Measurements from ENCODE around the gene LRRC47.
A peak's percentile ranks its signal among the peaks of the same experiment; 100 is the strongest.
"Not testable (repeated sequence)": the region's sequence is repeated elsewhere in the genome, so short reads cannot be mapped to it uniquely, and the experiment has no call there.

Gene LRRC47

DNA sequence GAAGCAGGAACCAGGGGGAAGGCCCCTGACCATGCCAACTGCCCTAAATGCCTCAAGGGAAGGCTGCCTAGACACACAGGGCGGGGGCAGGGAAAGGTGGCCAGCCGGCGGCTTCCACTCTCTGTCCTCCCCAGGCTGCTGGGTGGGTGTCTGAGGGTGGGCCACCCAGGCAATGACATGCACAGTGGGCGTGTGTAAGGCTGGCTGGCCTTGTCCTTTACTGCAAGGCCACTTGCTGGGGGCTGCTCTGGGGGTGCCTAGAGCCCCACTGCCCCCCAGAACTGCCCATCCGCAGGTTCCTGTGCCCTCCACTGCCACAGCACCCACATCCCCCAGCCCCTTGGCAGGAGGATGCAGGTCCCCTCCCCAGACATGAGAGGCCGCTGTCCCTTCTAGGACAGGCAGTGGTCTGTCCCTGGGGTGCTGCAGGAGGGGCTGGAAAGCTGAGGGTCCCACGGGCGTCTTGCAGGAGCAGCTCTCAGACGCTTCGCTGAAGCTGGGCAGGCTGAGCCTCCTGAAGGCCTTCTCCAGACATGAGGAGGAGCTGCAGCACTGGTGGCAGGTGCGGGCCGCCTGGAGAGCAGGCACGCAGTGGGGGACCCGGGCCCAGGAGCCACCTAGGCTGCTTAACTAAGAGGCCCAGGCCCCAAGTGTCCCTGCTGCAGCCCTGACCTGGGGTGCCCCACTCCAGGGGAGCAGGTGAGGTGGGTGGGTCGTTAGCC, 34.0 kb downstream of the LRRC47 start:
- Histone ChIP-seq H3K27me3 (ENCODE audit: control insufficient read depth, insufficient read depth, low read length) (peaks cover 42% of the 10 kb centered on the region), H3K4me1 (ENCODE audit: control insufficient read depth, insufficient read depth, low read length) (no peaks in the 10 kb centered on the region), H3K36me3 (ENCODE audit: insufficient read depth, low read length) (no peaks in the 10 kb centered on the region), H3K9ac (ENCODE audit: low read depth, low read length) (no peak overlapping the region), H3K4me2 (ENCODE audit: low read length) (no peak overlapping the region), H3K9me3 (replicated peaks; ENCODE audit: low read length) (peaks cover 7% of the 10 kb centered on the region), H3K4me3 (ENCODE audit: low read length) (no peak overlapping the region)

DNA sequence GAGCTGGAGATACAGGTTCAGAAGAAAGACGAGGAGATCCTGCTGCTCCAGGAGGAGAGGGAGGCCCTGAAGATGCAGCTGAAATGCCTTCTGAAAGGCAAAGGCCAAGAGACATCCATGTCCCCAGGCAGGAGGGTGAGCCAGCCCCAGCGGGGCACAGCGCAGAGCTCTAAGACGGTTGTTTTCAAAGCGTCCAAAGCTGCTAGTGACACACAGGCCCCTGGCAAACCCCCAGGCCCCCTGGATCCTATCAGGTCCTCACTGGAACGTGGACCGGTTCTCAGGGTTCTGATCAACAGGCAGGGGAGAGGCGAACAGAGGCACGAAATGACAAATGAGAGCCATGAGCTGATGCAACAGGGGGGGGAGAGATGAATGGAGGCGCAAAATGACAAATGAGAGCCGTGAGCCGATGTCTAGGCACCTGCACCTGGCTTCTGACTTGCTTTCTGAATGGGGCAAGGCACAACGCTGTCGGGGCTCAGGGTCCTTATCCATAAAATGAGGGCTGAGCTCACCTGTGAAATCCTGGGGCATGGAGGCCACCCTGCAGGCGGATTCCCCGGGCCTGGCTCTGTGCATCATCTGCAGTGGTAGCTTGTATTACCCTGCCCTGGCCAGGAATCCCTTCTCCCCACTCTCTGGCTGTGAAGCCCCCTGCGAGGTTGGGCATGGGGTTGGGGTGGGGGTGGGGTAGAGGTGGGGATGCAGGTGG, 34.8 kb downstream of the LRRC47 start:
- Histone ChIP-seq H3K27me3 (ENCODE audit: control insufficient read depth, insufficient read depth, low read length) (peaks cover 45% of the 10 kb centered on the region), H3K9ac (ENCODE audit: low read depth, low read length) (no peak overlapping the region), H3K4me2 (ENCODE audit: low read length) (no peak overlapping the region), H3K9me3 (replicated peaks; ENCODE audit: low read length) (peaks cover 7% of the 10 kb centered on the region), H3K4me3 (ENCODE audit: low read length) (no peak overlapping the region), H3K4me1 (ENCODE audit: control insufficient read depth, insufficient read depth, low read length) (no peaks in the 10 kb centered on the region), H3K36me3 (ENCODE audit: insufficient read depth, low read length) (no peaks in the 10 kb centered on the region)

DNA sequence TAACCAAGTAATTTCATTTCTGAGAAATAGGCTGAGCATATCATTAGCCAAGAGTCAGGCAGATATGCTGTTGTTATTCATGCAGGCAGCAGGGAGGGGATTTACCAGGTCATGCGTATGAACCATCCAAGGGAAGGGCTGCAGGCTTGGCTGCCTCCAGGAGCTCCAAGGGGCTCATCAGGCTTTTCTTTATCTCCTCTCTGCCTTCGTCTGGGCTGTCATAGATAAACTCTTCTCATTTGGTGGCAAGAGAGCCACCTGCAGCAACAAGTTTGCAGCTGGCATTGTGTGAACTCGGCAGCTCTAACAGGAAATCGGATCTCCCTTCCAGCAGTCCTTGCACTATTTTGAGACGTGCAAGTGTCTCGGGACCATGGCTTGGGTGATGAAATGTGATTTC, 36.5 kb downstream of the LRRC47 start:
- Histone ChIP-seq H3K4me1 (ENCODE audit: control insufficient read depth, insufficient read depth, low read length) (no peaks in the 10 kb centered on the region), H3K4me2 (ENCODE audit: low read length) (no peak overlapping the region), H3K27me3 (ENCODE audit: control insufficient read depth, insufficient read depth, low read length) (peaks cover 44% of the 10 kb centered on the region), H3K4me3 (ENCODE audit: low read length) (no peak overlapping the region), H3K9ac (ENCODE audit: low read depth, low read length) (no peak overlapping the region), H3K36me3 (ENCODE audit: insufficient read depth, low read length) (no peaks in the 10 kb centered on the region), H3K9me3 (replicated peaks; ENCODE audit: low read length) (peaks cover 7% of the 10 kb centered on the region)

DNA sequence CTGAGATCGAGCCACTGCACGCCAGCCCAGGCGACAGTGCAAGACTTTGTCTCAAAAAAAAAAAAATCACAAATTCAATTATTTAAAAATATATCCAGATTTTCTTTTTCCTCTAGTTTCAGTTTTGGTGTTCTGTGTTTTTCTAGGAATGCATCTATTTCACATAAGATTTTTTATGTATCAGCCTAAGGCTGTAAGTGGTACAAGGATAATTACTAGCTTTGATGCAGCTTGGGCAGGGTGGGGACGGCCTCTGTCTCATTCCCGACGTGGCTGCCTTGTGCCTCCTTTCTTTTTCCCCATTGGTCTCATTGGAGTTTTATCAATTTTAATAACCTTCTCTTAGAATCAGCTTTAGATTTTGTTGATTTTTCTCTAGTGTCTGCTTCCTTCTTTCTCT, 37.1 kb downstream of the LRRC47 start:
- Histone ChIP-seq H3K4me3 (ENCODE audit: low read length) (no peak overlapping the region), H3K4me2 (ENCODE audit: low read length) (no peak overlapping the region), H3K4me1 (ENCODE audit: control insufficient read depth, insufficient read depth, low read length) (no peaks in the 10 kb centered on the region), H3K9me3 (replicated peaks; ENCODE audit: low read length) (peaks cover 7% of the 10 kb centered on the region), H3K36me3 (ENCODE audit: insufficient read depth, low read length) (no peaks in the 10 kb centered on the region), H3K9ac (ENCODE audit: low read depth, low read length) (no peak overlapping the region), H3K27me3 (ENCODE audit: control insufficient read depth, insufficient read depth, low read length) (peaks cover 49% of the 10 kb centered on the region)

DNA sequence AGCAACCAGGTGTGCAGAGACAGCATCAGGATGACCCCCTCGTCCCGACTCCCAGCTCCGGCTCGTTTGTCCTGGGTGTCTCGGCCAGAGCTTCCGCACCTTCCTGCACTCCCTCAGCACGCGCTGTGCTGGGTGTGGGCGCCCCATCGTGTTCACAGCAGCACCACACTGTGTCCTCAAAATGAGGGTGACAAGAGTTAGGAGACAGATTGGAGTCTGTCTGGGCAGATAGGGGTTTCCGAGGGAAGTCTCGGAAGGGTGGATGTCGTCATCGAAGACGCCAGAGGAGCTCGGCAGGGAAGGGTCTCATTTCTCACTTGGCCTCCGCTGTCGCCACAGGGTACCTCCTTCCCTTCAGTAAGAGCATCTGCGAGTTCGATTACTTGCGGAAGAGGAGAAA, 39.9 kb downstream of the LRRC47 start:
- H3K27me3 ChIP-seq (ENCODE audit: control insufficient read depth, insufficient read depth, low read length): peaks cover 51% of the 10 kb centered on the region
- H3K4me3 ChIP-seq (ENCODE audit: low read length): no peak overlapping the region
- H3K4me2 ChIP-seq (ENCODE audit: low read length): no peak overlapping the region
- H3K4me1 ChIP-seq (ENCODE audit: control insufficient read depth, insufficient read depth, low read length): no peaks in the 10 kb centered on the region
- no peaks in the 10 kb centered on the region for H3K36me3 ChIP-seq (ENCODE audit: insufficient read depth, low read length)
- H3K9me3 ChIP-seq (replicated peaks; ENCODE audit: low read length): peaks cover 7% of the 10 kb centered on the region
- no peak overlapping the region for H3K9ac ChIP-seq (ENCODE audit: low read depth, low read length)

DNA sequence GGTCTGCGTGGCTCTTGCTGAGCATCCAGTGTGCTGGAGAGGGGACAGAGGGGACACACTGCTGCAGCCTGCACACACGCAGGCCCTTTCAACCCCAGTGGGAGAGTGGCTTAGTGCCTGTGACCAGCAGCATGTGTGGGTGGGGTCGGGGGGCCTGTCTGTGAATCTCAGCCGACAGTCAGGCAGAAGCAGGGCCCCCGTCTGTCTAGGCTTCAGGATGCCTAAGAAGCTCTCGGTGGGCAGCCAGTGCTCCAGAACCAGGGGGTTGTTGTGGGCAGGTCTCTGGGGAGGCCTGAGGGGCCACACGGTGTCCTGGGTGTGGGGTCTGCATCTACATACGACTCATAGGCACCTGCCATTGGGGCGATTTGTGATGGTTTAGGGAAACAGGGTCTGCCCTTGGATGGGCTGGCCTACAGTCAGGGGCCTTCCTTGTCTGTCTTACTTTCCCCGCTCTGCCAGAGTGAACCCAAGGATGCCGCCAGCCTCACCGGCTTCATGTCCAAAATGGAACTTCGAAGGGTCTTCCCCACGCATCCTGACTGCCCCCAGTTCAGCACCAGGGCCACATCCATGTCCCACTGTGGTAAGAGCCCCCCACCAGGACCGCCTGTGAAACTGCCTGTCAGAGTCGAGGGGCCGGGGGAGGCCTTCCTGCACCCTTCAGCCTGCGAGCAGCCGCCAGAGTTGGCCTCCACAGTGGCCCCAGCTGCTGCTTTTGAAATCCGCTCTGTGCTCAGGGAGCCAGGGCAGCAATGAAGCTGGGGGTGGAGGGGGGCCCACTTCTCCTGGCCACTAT, 42.4 kb downstream of the LRRC47 start:
- no peaks in the 10 kb centered on the region for H3K36me3 ChIP-seq (ENCODE audit: insufficient read depth, low read length)
- no peaks in the 10 kb centered on the region for H3K9me3 ChIP-seq (replicated peaks; ENCODE audit: low read length)
- H3K27me3 ChIP-seq (ENCODE audit: control insufficient read depth, insufficient read depth, low read length): peaks cover 42% of the 10 kb centered on the region
- no peaks in the 10 kb centered on the region for H3K4me1 ChIP-seq (ENCODE audit: control insufficient read depth, insufficient read depth, low read length)
- no peak overlapping the region for H3K9ac ChIP-seq (ENCODE audit: low read depth, low read length)
- H3K4me2 ChIP-seq (ENCODE audit: low read length): no peak overlapping the region
- no peak overlapping the region for H3K4me3 ChIP-seq (ENCODE audit: low read length)

DNA sequence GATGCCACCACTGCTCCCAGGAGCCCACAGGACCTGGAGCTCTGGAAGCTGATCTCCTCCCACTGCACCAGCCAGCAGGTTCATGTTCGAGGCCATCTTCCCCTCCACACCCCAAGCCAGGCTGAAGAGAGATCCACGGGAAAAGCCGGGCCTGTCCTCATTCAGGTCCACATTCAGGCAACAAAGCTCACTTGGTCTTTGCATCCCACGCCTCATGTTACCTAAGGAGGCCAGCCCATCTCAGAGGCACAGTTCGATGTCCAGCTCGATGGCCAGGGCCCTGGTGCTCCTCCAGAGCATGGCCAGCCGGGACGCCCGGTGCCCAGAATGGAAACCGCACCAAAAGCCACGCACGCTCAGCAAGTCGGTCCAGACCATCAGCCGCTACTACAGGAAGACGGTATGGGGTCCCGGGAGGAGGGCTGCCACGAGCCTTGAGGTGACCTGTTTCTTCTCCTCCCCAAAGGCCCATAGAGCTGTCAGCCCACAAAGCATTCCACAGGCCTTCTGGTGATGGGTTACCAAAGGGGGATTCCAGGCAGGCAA, 43.8 kb downstream of the LRRC47 start, which contains the start of gene CCDC27:
CCDC27 (plus strand) TSS at position 51 of the 546 bp plus-strand sequence; CDS start at position 83, 32 bp downstream.
- no peaks in the 10 kb centered on the region for H3K36me3 ChIP-seq (ENCODE audit: insufficient read depth, low read length)
- H3K4me2 ChIP-seq (ENCODE audit: low read length): no peak within 1 kb of the TSS
- no peak within 1 kb of the TSS for H3K9ac ChIP-seq (ENCODE audit: low read depth, low read length)
- H3K27me3 ChIP-seq (ENCODE audit: control insufficient read depth, insufficient read depth, low read length): peaks cover 42% of the 10 kb centered on the region
- H3K4me1 ChIP-seq (ENCODE audit: control insufficient read depth, insufficient read depth, low read length): peaks cover 6% of the 10 kb centered on the region
- H3K9me3 ChIP-seq (replicated peaks; ENCODE audit: low read length): no peaks in the 10 kb centered on the region
- H3K4me3 ChIP-seq (ENCODE audit: low read length): no peak within 1 kb of the TSS

DNA sequence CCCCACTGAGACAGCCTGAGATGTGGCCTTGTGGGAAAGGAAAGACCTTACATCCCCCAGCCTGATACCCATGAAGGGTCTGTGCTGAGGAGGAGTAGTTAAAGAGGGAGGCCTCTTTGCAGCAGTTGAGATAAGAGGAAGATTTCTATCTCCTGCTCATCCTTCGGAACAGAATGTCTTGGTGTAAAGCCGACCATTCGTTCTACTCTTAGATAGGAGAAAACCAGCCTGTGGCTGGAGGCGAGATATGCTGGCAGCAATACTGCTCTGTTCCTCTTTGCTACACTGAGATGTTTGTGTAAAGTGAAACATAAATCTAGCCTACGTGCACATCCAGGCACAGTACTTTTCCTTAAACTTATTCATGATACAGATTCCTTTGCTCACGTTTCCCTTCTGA, 45.6 kb downstream of the LRRC47 start:
- peaks cover 34% of the 10 kb centered on the region for H3K27me3 ChIP-seq (ENCODE audit: control insufficient read depth, insufficient read depth, low read length)
- no peak overlapping the region for H3K9ac ChIP-seq (ENCODE audit: low read depth, low read length)
- no peak overlapping the region for H3K4me2 ChIP-seq (ENCODE audit: low read length)
- H3K4me1 ChIP-seq (ENCODE audit: control insufficient read depth, insufficient read depth, low read length): peaks cover 19% of the 10 kb centered on the region
- no peaks in the 10 kb centered on the region for H3K36me3 ChIP-seq (ENCODE audit: insufficient read depth, low read length)
- H3K9me3 ChIP-seq (replicated peaks; ENCODE audit: low read length): no peaks in the 10 kb centered on the region
- H3K4me3 ChIP-seq (ENCODE audit: low read length): no peak overlapping the region

DNA sequence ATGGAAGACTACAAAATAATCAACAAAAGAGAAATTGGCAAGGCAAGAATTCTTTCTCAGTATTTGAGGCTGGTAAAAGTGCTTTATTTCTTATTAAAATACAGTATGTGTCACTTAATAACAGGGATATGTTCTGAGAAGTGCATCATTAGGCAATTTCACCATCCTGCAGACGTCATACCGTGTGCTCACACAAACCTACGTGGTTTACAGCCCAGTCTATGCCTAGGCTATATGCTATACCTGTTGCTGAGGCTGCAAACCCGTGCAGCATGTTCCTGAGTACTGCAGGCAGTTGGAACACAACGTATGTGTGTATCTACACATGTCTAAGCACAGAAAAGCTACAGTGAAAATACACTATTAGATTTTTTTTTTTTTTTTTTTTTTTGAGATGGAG, 46.8 kb downstream of the LRRC47 start:
- Histone ChIP-seq H3K9ac (ENCODE audit: low read depth, low read length) (no peak overlapping the region), H3K4me3 (ENCODE audit: low read length) (no peak overlapping the region), H3K4me1 (ENCODE audit: control insufficient read depth, insufficient read depth, low read length) (peaks cover 20% of the 10 kb centered on the region), H3K4me2 (ENCODE audit: low read length) (no peak overlapping the region), H3K36me3 (ENCODE audit: insufficient read depth, low read length) (no peaks in the 10 kb centered on the region), H3K9me3 (replicated peaks; ENCODE audit: low read length) (no peaks in the 10 kb centered on the region), H3K27me3 (ENCODE audit: control insufficient read depth, insufficient read depth, low read length) (peaks cover 27% of the 10 kb centered on the region)

DNA sequence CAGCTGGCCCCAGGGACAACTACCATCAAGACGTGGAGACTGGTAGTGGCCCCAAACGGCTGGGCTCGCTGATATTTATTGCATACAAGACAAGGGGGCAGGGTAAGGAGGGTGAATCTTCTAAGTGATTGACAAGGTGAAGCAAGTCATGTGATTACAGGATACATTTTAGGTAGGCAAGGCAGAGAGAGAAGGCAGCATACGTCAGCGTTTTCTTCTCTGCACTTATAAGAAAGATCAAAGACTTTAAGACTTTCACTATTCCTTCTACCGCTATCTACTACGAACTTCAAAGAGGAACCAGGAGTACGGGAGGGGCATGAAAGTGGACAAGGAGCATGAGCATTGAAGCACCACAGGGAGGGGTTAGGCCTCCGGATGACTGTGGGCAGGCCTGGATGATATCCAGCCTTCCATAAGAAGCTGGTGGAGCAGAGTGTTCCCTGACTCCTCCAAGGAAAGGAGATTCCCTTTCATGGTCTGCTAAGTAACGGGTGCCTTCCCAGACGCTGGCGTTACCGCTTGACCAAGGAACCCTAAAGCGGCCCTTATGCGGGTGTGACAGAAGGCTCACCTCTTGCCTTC, 47.9 kb downstream of the LRRC47 start:
- Histone ChIP-seq H3K27me3 (ENCODE audit: control insufficient read depth, insufficient read depth, low read length) (peaks cover 21% of the 10 kb centered on the region), H3K4me1 (ENCODE audit: control insufficient read depth, insufficient read depth, low read length) (peaks cover 20% of the 10 kb centered on the region)
- H3K4me2 ChIP-seq (ENCODE audit: low read length); H3K36me3 ChIP-seq (ENCODE audit: insufficient read depth, low read length); H3K9ac ChIP-seq (ENCODE audit: low read depth, low read length); H3K4me3 ChIP-seq (ENCODE audit: low read length); H3K9me3 ChIP-seq (replicated peaks; ENCODE audit: low read length): not testable (repeated sequence)

DNA sequence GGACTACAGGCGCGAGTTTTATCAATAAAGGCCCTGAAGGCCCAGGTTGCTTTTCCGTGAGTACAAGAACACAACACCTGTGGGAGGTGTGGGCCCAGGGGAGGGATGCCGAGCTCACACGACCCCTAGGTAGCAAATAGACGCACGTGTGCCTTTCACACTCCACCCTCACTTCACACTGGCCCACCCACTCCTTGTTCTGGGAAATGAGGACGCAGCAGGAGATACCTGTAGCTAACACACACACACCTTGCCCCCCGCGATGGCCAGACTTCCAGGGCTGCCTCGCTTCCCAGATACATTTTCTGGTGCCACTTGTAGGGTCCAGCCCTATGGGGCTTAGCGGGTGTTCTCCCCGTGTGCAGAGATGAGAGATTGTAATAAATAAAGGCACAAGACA, 48.4 kb downstream of the LRRC47 start:
- H3K4me1 ChIP-seq (ENCODE audit: control insufficient read depth, insufficient read depth, low read length): peaks cover 20% of the 10 kb centered on the region
- peaks cover 19% of the 10 kb centered on the region for H3K27me3 ChIP-seq (ENCODE audit: control insufficient read depth, insufficient read depth, low read length)
- peak overlapping the region; percentile 84 for H3K4me2 ChIP-seq (ENCODE audit: low read length)
- H3K9ac ChIP-seq (ENCODE audit: low read depth, low read length): peak overlapping the region; percentile 80
- peak overlapping the region; percentile 77 for H3K4me3 ChIP-seq (ENCODE audit: low read length)
- H3K36me3 ChIP-seq (ENCODE audit: insufficient read depth, low read length): peaks cover under 1% of the 10 kb centered on the region
- H3K9me3 ChIP-seq (replicated peaks; ENCODE audit: low read length): no peaks in the 10 kb centered on the region
